Fibroblast of upper back skin (primary cell): ENCODE results near the gene SLC43A3.
A peak's percentile ranks its signal among the peaks of the same experiment; 100 is the strongest.
"Not testable (repeated sequence)": the region's sequence is repeated elsewhere in the genome, so short reads cannot be mapped to it uniquely, and the experiment has no call there.

Source experiments
- DNase-seq: peaks from one replicate; pipeline ENCODE4 v3.0.0-alpha.2; 2013

Gene SLC43A3

DNA sequence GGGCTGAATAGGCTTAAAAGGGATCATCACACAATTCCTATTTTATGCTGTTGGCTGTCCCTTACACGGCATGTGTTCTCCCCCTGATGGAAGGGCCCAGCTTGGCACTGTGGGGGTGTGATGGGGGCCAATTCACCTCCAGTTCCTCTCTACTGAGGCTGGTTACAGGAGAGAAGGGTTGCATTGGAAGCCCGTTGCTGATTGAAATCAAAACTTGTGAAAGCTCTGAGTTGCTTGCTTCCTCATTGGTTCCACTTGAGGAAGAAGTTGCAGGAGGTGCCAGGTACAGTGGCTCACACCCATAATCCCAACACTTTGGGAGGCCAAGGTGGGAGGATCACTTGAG is 23.1 kb downstream of the SLC43A3 start:
- DNase-seq: no peak

DNA sequence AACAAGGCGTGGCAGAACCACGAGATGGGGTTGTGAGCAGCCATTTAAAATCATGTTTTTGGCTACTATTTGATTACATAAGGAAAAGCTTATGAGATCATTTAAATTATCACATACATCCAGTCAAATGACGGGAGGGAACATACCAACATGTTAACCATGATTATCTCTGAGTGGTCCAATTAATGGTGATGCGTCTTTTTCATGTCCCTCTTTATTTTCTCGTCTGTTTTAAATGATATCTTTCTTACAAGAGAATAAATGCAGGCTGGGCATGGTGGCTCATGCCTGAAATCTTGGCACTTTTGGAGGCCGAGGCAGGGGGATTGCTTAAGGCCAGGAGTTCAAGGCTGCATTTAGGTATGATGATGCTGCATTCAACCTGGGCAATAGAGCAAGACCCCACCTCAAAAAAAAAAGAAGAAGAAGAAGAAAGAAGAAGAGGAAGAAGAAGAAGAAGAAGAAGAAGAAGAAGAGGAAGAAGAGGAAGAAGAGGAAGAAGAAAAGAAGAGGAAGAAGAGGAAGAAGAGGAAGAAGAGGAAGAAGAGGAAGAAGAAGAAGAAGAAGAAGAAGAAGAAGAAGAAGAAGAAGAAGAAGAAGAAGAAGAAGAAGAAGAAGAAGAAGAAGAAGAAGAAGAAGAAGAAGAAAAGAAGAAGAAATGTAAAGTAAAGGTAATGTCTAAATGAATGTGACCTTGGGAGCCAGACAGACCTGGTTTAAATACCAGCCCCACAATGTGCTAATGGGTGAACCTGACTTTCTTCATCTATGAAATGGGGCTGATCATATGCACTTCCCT is 23.7 kb downstream of the SLC43A3 start:
- DNase-seq: not testable (repeated sequence)

DNA sequence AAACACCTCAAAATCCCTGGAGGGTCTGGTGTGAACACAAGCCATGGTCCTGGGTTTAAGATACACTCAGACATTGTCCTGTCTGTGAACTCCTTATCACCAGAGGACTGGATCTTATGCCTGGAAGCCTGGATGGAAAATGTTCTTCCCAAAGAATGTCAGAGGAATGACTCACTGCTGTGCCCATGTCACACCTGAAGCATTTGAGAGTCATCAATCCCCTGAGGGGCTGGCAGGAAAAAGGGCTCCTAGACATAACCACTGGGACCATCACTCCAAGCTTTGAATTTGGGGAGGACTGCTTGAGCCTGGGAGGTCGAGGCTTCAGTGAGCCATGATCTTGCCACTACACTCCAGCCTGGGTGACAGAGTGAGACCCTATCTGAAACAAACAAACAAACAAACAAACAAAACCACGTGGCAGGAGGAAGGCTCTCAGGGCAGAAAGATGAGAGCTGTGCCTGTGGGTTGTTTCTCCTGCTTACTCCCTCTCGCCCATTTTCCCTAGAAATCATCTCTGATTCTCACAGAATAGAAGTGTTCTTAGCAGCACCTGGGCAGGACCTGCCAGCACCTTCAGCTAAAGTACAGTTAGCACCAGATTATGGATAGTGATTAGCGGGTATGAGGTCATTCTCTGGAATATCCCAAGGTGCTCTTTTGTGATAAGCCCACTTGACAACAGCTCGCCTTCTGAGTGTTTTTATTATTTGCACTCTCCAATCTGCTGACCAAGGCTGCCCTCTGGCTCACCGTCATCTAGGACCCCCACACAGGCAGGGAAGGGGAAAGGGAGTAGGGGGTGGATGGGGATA is 24.5 kb downstream of the SLC43A3 start:
- no peak for DNase-seq

DNA sequence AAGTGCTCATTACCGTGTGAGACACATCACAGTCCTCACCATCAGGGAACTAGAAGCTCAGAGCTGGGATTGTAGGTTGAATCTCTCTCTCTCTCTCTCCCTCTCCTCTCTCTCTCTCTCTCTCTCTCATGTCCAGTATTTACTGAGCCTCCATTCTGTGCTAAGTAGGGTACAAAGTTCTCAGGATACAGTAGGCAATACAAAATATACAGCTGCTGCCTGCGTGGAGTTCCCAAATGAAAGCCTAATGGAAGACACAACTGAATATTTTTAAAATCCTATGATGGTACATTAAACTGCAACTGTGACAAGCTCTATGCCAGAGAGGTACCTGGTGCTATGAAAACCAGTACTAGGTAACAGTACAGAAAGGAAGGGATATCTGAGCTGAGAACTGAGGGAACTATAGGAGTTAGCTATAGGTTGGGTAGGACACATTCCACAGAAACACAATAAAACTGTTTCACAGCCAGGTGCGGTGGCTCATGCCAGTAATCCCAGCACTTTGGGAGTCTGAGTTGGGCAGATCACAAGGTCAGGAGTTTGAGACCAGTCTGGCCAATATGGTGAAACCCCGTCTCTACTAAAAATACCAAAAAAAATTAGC is 26.8 kb downstream of the SLC43A3 start:
- no peak for DNase-seq

GRCh38 chr11:57399221-57399620 is 27.7 kb downstream of the SLC43A3 start:
- DNase-seq: no peak

- no peak for DNase-seq
Observed at GRCh38 chr11:57397394-57397990, 29.4 kb downstream of the SLC43A3 start.

- DNase-seq: no peak
Observed at GRCh38 chr11:57396744-57397143, 30.2 kb downstream of the SLC43A3 start.

GRCh38 chr11:57395905-57396623 is 30.9 kb downstream of the SLC43A3 start:
- no peak for DNase-seq

DNA sequence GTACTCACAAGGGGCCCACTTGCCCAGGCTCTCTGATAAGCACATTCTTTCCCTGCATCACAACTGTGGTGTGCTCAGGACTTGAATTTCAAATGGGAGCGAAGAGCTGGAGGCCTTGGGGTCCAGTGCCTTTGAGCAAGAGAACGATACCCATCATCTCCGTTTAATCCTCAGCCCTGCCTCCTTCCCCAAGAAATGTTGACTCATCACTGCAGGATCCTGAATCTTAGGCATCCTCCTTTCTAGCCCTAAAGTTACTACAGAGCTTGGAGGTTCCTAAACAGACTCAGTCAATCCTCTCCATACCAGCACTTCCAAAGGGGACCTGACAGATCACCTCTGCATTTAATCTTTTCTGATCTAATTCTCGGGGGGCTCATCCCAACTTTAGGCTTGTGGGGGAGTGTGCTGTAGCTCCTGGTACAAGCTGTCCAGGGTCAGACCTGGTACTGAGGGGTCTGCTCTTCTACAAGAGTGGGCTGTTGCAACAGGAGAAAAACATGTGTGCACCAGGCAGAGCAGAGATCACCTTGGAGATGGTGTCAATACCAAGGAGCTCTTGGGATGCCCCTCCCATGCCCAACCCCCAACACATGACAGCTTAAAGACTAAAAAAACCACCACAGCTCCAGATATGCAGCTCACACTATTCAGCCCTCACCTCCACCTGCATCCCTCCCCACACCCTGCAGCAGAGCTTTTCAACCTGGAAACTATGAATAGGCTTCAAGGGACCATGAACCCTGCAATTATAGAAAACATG is 32.5 kb downstream of the SLC43A3 start:
- no peak for DNase-seq

DNA sequence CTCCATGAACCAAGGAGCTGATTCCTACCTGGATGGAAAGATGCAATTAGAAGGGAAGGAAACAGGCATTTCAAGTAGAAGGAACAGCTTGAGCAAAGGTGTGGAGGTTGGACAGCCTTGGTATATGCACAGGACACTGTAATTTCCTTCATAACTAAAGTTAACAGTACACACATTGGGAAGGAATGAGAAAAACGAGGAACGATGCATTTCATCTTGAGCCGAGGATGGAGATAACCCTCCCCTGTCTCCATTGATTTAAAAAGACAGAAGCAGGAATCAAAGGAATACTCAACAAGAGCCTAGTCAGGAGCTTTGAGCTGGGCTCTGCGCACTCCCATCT is 34.2 kb downstream of the SLC43A3 start:
- DNase-seq: no peak

DNA sequence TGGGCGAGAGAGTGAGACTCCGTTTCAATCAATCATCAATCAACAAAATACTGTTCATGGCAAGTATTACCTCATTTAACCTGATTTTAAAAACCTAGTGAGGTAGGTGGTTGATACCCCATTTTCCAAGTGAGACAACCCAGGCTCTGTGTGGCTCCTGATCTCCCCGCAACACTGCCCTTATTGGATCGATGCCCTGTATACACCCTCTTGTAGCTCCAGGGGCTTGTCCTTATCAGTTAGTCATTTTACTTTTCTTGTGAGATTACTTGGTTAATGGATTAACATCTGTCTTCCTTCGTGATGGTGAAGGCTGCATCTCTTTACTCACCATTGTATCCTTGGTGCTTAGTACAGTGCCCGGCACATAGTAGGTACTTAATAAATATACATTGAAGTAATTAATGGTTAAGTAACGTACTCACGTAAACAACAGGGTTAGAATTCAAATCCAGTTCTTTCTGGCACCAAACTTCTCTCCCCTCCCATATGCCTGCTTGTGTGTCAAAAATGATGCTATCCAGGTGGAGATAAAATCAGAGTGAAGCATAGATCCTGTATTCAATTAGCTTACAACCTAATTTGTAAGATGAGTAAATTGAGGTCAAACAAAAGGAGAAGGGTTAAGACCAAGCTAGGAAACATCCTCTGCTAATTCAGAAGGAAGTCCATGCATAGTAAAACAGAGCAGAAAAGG is 34.7 kb downstream of the SLC43A3 start:
- no peak for DNase-seq

DNA sequence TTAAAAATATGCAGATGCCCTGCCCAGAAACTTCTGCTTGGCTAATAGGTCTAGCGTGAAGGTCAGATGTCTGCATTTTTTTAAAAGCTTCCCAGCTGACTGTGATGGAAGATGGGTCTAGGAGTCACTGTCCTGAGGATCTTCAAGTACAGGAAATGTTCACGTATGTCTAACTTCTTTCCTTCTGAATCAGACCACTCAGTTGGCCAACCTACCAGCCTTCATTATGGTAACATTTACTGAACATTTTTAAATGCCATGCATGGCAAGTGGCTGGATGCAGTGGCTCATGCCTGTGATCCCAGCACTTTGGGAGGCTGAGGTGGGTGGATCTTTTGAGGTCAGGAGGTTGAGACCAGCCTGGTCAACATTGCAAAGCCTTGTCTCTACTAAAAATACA is 35.4 kb downstream of the SLC43A3 start:
- no peak for DNase-seq

GRCh38 chr11:57391111-57391510 is 35.8 kb downstream of the SLC43A3 start:
- no peak for DNase-seq

DNA sequence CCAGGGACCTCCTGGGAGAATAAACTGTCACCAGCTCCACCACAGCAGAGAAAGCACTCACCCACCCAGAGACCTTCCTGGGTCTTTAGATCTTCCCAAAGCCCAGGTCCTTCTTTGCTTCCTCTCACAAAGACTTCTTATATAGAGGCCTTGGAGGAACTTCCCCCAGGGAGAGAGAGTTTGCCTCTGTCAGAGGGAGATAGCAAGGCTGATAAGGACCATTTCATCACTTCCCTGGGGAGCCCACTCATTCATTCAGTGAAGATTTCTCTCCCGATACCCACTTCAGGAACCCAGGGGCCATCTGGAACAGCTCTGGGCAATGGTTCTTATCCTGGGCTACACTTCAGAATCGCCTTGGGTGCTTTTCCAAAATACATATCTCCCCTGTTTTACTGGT is 36.4 kb downstream of the SLC43A3 start, which contains the start of gene PRG2:
TSS of gene PRG2 (minus strand) at position 116 of the 400 bp plus-strand sequence. CDS start 706 bp downstream, outside the sequence.
- DNase-seq: no peak

DNA sequence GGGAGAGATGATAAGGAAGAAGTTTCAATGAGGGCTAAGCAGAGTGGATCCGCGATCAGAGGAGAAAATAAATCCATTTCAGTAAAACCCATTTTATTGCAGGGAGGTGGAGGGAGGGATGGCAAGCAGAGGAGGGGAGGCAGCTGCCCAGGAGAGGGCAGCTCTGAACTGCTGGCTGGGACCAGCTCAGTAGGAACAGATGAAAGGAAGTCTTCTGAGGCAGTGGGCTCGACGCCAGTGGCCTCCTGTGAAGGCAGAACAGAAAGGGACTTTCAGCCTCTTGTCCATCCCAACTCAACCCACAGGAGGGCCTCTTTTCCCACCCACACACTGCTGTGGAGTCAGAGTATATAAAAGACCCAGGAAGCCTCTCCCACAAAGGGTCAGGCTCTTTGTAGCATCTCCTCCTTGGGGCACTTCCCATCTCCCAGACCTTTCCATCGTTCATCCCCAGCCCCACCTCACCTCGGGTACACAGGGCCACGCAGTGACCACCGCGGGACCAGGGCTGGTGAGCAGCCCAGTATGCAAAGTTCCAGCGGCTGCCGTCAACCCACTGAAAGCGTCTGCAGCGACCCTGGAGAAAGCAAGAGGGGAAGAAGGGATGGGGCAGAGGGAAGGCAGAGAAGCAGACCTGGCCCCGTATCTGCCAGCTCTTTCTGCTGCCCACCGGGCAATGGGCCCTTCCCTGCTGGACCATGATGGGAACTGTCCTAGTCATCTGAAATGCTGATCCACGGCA is 39.5 kb downstream of the SLC43A3 start:
- peak; percentile 11 for DNase-seq

GRCh38 chr11:57386178-57386940 is 40.6 kb downstream of the SLC43A3 start:
- DNase-seq: no peak

DNA sequence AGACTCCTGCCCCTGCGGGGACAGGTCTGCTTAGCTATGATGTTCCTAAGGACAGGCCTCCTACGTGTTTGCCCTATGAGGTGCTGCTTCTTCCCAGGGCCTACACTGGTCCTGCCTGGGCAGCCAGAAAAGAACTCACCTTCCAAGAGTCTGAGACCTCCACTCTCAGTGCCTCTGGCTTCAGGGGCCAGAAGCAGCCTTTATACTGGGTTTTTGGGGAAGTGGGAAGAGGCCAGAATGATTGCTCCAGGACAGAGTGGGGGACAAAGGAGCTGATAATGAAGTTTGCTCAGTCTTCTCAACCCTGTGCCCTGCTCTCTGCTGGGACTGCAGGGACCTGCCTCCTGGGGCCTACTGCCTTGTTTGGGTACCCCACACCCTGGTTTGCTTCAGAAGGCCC is 45.9 kb downstream of the SLC43A3 start, which contains the start of gene PRG3:
TSS of gene PRG3 (minus strand) at position 176 of the 400 bp plus-strand sequence. CDS start 442 bp downstream, outside the sequence.
- DNase-seq: no peak

DNA sequence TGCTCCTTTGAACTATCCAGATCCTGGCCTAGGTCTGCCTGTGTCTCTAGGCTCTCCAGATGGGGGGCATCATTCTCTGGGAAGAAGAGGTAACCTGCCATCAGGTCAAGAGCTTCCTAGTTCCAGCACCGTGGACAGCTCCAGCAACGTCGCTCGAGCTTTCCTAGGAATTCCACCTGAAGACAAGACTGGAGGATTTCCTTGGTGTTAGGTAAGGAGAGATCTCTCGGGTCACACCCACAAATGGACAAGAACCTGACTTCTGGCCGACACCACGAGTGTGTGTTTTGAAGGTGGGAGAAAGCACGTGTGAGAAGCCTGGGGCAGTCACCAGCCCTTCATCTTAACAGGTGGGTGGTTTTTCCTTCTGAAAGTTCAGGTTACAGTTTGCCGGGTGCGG is 47.2 kb downstream of the SLC43A3 start:
- peak; percentile 11 for DNase-seq

DNA sequence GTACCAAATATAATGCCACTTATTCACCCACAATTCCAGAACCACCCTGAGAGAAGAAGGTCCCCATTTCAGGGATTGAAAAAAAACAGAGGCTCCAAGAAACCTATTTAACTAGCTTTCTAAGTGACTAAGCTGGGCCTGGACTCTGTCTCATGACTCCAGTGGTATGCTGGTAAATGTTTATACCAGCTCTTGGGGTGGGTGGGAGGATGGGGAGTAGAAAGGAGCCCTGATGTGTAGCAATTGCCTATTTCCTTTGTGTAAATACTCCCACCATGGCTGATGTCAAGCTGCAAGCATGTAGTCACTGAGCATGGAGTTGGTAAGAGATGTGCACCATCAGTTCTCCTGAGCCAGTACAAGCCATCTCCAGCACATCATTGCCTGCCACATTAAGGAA is 48.7 kb downstream of the SLC43A3 start:
- DNase-seq: no peak

DNA sequence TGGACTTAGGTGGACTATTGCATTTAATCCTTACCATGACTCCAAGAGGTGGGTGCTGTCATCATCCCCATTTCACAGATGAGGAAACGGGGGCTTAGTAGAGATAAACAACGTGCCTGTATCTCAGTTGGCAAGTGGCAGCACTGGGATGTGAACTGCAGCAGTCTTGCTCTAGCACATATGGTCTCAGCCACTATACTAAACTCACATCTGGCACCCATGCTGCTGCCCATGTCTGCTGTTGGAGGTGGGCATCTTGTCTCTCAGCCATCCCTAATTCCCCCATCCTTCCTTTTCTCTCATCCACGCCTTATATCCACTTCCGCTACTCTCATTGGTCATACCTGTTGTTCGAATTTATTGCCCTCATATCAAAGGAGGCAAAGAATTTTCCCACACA is 49.8 kb downstream of the SLC43A3 start:
- DNase-seq: no peak
